ENCODE measurements around the gene CEP128.

CEP128 gene

GRCh38 chr14:80664576-80664975, 277.0 kb downstream of the CEP128 start:
- no peak for DNase-seq (ENCODE audit: low read depth)

GRCh38 chr14:80663541-80663940, 278.0 kb downstream of the CEP128 start:
- no peak for DNase-seq (ENCODE audit: low read depth)

- no peak for DNase-seq (ENCODE audit: low read depth)
Observed at GRCh38 chr14:80659783-80660182, 281.8 kb downstream of the CEP128 start.

DNA sequence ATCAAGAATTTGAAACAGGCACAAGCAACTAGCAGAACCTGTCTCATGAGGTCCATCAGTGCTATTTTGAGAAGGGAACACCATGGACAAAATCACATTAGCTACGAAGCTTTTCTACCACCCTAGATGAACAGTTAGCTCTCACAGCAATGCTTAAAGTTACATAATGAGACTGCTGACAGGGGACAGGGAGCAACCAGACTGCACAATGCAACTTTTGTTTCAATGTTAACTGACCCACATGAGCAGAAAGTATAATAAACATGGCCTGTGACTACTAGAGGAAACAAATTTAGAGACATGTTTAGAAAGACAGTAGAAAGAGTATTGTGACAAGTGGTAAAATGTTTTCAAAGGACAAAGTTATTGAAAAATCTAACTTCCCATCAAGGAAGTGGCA, 282.8 kb downstream of the CEP128 start:
- DNase-seq (ENCODE audit: low read depth): no peak

GRCh38 chr14:80658155-80658554, 283.4 kb downstream of the CEP128 start:
- DNase-seq (ENCODE audit: low read depth): no peak

DNA sequence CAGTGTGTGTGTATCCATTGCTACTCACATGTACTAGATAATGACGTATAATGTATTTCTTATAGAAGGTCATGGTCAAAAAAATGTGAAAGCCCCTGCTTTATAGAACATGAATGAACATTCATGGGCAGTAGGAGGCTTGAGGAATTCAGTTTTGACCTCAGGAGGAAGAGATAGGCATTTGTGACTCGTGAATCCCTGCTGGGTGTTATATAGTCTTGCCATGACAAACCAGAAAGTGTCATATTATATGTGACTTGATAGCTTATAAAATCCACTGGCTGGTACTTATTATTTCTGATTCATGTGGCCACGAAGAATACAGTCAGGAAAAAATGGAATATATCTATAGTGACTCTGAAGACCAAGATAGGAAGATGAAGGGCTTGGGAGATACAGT, 287.6 kb downstream of the CEP128 start:
- no peak for DNase-seq (ENCODE audit: low read depth)

GRCh38 chr14:80645667-80646413, 295.7 kb downstream of the CEP128 start:
- no peak for DNase-seq (ENCODE audit: low read depth)

GRCh38 chr14:80644826-80645225, 296.7 kb downstream of the CEP128 start:
- no peak for DNase-seq (ENCODE audit: low read depth)

DNA sequence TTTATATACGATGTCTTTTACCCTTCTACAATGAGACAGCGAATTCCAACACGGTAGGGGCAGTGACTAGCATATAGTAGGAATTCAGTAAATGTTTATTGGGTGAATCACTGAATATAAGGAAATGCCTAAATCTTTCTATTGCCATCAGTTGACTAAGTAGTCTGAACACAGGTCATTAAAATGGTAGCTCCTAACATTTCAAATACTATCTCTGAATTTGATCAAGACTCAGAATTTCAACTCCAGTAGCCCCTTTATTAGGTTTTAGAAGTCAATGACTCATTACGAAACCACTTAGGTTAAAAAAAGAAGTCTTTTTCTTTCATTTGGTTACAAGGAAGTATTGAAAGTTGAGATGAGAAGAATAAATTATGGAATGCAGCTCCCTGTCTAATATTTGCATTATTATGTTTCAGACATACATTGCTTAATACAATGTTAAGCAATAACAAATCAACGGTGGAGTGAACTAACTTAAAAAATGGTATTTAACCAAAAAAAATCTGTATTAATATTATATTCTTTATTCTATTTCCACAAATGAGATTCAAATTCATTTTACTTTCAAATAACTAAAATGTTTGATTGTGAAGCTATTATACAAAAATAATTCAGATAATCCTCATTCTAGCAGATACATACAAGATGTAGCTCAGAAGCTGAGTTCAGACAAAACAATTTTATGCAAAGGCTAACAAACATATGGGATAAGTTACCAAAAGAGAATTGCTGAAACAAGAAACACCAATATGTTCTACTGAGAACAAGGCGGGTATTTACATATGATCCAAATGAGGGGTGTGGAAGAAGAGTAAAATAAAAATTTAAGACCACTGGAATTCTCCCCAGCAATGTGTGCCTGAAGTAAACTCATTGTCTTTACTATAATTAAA, 302.7 kb downstream of the CEP128 start:
- DNase-seq (ENCODE audit: low read depth): no peak

DNA sequence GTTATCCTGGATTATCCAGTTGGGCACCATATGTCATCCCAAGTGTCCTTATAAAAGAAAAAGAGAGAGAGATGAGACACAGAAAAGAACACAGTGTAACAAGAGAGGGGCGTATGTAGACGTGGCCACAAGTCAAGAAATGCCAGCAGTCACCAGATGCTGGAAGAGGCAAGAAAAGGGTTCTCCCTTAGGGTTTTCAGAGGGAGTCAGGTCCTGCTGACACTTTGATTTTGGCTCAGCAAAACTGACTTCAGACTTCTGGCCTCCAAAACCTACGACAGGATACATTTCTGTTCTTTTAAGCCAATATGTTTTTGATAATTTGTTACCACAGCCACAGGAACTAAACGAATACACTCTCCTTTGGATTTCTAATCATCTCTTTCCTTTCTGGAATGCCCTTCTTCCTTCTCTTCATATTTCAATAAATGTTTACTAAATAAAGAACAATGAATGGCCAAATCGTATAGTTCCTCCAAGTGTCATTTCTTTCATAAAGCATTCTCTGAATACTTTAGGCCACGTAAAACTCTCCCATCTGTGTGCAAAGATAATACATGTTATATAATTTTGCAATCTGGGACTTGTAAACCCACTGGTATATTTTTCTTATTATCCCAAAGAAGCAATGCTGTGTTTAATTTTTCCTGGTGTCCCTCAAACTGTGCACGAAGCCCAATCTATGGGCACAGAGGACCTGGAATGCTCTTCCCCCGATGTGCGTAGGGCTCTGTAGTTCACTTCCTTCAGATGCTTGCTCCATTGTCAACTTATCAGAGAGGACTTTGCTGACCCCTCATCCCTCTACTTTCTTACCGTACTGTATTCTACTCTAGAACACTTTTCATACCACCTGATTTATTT, 303.6 kb downstream of the CEP128 start:
- no peak for DNase-seq (ENCODE audit: low read depth)

GRCh38 chr14:80636071-80636470, 305.5 kb downstream of the CEP128 start:
- DNase-seq (ENCODE audit: low read depth): peak; percentile 1

DNA sequence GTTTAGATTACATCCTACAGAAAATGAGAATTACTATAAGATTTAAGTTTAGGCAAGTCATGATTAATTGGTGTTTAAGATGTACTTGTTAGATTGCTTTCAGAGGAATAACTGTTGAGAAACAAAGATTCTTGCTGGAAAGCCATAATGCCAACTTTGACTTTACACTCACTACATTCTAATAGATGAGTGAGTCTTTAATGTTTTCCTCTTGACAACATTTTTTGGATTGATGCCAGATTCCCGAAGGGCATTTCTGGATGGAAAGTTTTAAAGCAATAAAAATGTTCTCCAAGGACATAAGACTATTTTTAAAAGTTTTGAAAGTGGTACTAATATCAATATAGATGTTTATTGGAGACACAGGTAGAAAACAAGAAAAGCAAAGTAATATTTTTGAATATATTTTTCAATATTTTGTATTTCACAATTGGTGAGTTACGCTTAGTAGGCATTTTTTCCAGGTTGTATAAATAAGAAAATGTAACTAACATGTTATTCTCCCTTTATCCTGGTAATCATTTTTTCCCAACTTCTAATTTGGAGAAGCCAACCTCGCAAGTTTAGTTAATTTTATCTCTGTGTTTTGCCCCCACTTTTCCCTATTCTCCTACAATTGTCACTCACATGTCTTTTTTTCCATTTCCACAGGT, 307.3 kb downstream of the CEP128 start:
- DNase-seq (ENCODE audit: low read depth): no peak

DNA sequence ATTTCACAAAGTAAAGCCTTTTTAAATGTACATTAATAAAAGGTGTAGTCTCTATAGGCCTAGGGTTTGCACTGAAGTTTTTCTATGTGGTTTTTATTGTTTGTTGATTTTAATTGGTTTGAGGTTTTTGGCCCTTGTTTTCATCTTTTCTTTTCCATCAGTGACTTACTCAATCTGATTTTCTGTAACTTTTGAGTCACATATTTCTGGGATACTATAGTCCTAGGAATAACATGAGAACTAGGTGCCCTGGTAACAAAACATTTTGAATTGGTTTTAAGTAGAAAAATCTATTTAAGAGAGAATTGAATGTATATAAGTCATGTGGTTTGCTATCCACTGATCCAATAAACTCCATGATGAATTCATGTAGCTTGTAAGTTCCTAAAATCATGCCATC, 311.9 kb downstream of the CEP128 start:
- no peak for DNase-seq (ENCODE audit: low read depth)

GRCh38 chr14:80628547-80628946, 313.0 kb downstream of the CEP128 start:
- DNase-seq (ENCODE audit: low read depth): no peak

- DNase-seq (ENCODE audit: low read depth): no peak
Observed at GRCh38 chr14:80627745-80628144, 313.8 kb downstream of the CEP128 start.

- no peak for DNase-seq (ENCODE audit: low read depth)
Observed at GRCh38 chr14:80624581-80624980, 317.0 kb downstream of the CEP128 start.

DNA sequence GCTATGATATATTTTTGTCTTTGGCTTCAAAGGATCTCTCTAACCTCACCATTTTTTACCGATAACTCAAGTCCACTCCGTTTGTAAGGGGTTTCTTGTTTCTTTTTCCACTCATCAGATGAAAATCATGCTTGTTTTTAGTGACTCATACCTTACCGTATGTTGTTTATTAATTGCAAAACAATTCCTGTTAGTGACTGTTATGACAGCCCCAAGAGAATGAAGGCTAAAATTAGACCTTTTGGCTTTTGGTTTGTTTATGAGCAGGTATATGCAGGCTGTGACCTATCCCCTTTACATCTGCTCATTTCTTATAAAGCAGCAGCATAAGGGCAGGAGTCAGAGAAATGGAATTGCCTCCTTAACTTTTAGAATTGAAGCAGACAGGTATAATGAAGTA, 319.8 kb downstream of the CEP128 start:
- no peak for DNase-seq (ENCODE audit: low read depth)

DNA sequence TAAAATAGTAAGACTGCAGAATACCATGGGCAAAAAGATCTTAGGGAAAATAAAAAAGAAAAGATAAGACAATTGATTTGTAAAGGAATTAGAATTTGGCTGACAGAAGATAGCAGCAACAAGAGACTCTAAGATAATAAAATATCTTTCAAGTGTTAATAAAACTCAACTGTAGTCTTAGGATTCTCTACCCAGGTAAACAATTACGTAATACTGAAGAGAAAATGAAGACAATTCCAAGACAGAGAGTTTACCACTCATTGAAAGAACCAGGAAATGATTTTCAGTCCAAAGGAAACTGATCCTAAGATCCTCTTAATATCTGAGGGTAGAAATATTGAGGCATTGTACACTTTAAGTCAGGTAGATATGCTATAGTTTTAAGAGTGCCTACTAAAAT, 321.1 kb downstream of the CEP128 start:
- DNase-seq (ENCODE audit: low read depth): no peak

GRCh38 chr14:80618751-80619329, 322.7 kb downstream of the CEP128 start:
- no peak for DNase-seq (ENCODE audit: low read depth)

GRCh38 chr14:80615831-80616230, 325.7 kb downstream of the CEP128 start:
- no peak for DNase-seq (ENCODE audit: low read depth)

DNA sequence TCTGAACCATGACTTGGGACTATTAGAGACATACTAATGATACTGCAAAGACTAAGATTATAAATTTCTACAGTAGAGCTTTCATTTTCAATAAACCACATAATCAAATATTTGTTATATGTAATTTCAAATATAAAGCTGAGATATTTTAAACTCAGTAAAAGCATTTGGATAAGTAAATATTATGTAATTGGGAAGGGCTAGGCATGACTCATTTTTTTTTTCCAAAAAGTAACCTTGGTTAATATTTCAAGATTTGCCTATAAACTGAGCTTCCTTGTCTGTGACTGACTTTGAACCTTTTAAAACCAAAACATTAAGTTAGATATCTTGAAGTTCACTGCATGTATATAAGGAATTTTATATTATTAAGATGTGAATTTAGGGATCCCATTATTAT, 332.5 kb downstream of the CEP128 start:
- no peak for DNase-seq (ENCODE audit: low read depth)

DNA sequence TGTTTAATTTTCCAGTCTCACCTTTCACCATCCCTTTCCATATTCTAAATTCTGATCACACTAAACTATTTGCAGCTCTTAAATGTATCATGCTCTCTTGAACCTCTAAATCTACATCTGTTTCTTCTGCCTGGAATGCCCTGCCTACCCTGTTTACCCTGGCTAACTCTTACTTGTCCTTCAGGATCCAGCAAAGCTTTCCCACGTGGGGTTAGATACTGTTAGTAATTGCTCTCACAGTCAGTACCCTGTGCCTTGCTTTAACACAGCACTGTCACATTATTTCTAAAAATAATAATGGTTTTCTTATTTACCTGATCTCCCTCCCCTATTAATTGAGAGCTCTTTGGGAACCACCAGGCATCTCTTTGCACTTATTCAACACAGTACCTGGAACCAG, 333.0 kb downstream of the CEP128 start:
- no peak for DNase-seq (ENCODE audit: low read depth)

Measured in CMK (cell line).